Activated CD8-positive, alpha-beta memory T cell treated with anti-CD3 and anti-CD28 coated beads, Interleukin-2, amount 50 U/mL, for 48 hours (primary cell): ENCODE results near the gene IRF4.

Experiments
- DNase-seq: peaks from one replicate; pipeline ENCODE4 v3.0.0-alpha.2; 2020

The IRF4 gene

DNA sequence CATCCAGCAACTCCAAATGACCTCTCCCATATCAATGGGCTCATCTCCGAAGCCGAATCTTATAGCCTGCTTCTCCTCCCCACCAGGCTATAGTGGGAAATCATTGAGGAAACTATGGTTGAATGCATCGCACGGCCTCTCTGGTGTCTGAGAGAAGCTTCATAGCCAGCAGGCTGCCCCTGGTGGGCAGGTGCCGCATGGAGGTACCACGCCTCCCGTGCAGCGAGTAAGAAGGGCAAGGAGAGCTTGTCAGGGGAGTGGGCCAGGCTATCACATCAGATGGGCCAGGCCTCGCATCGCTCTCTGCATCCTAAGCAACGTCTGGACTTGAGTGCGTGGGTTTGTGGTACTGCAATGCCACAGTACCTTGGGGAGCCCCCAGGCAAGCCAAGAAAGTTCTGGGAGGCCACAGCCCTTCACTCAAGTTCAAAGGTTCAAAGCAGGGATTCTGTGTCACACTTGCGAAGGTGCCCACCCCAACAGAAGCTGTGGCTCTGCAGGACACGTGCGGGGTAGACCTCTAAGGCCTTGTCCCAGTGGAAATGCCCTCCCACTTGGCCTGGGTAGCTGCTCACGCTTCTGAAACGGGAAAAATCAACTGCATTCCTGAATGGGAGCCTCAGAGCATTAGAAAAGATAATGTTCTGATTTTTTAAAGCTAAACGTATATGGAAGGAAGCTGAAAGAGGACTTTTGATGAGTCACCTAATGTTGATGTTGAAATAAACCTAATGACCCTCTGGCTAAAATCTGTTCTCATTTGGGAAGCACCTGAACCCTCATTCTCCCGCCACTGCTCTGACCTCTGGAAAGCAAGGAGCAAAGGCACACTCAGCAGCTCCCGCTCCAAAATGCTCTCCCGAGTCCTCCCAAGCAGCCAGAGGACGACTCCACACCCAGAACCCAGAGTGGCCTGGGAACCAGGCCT is 8.4 kb upstream of the IRF4 start:
- DNase-seq: no peak

DNA sequence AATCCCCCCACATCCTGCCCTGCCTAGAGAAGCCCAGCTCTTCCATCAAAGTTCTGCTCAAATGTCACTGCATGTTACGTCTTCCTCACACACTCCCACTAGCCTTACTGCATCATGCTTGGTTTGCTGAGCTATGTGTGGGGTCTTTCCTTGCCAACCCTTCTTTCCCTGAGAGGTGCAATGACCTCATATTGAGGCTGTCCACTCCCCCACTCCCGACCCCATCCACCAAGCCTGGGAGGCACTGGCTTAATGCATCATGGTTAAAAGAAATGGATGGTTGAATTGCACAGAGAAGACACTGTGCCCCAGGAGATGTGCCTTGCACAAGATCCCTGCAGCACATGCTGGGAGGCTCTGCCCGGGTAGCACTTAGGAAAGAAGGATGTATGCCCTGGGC is 7.7 kb upstream of the IRF4 start:
- DNase-seq: no peak

DNA sequence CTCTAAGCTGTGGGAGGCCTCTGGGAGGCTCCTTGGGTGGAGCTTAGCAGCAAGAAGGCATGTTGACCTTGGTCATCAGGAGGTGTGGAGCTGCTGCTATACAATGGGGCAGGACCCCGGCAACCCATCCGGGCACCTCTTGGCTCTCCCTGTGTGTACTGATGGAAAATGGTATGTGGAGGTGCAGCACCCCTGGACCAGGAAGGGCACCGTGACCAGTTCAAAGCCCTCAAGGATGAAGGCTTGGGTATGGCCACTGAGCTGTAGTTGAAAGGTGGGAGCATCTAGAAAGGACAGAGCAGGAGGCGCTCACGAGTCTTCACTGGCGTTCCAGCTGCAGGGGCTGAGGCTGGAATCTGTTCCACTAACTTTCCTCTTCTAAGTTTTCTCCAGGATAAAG is 6.7 kb upstream of the IRF4 start:
- DNase-seq: no peak

DNA sequence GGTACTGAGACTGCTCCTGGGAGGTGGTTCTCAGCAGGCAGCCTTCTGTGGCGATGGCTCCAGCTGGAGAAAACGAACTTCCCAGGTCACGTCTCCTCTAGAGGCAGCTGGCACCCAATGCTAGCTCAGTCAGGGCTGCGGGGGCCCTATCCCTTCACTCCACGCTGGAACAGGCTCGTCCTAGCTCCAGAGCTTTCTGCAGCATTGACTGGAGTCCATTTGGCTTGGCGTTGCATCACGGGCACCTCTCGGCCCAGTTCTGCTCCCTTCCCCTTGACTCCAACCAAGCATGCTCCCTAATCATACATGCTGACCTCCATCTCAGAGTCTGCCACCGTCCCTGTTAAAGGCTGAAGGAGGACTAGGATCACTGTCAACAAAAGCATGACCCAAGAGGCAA is 5.9 kb upstream of the IRF4 start:
- no peak for DNase-seq

DNA sequence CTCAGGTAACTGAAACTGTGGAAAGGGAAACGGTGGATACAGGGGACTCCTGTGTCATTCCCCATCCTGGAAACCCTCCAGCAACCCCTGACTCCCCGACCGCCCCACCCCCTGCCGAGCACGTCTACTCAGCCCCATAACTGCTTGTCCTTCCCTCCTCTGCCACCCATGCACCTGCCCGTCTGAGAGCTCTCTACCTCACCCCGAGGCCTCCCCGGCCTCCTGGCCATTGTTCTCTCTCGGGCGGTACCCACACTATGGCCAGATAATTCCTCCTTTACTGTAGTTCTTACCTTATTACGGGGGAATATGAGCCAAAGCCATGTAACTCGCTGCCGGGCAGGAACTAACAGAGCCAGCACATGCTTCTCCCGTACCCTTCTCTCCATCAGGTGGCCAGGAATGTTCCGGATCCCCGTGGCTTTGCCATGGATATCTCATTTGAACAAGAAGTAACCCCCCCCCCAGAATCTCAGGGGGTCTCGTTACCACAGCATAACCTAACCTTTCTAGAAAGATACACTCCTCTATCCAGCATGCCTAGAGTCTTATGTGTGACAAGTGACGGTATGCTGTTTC is 4.8 kb upstream of the IRF4 start:
- no peak for DNase-seq

DNA sequence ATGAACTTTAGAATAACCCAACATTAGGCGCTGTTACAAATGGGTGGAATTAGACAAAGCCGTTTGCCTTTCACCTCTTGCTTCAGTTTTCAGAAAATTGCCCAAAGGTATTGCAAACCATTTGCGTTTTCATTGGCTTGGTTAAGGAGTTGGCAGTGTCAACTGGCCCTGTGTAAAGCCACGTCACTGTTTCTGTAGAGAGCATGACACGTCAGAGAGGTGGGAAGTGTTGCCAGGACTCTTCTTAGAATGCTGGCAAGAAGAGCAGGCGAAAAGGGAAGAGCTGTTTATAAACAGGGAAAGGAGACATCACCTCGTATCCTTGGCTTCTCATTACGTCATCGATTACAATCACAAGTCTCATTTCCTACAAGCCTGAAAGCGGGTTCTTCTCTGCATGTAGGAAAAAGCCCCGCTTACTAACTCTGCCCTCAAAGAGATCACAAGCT is 4.2 kb upstream of the IRF4 start:
- DNase-seq: no peak

DNA sequence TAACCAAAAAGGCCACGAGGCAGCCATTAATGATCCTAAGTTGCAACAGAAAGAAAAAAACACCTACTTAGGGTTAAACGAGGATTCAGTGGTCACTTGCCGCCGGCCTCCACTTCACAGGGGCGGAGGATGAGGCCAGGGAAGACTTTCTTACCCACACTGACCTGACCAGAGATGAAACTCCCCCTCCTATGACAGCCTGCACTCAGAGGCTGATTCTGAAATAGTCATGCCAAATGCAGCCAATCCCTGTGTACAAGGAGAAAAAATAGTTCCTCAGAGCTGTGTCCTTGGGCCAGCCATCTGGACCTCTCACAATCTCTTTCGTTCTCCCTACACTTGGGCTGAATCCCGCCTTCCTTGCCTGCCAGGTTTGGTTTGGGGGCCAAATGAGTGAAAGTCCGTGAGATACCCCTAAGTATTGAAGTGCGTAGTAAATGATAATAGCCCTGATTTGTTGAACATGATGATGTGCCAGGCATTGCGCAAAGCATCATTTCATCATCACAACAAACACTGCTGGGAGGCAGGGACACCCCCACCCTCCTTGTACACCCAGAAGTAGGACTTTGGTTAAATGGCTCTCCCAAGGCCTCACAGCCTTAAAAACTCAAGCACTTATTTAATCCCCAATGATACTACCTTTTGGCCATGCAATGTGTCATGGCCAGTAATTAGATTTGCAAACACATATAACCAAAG is 3.2 kb upstream of the IRF4 start:
- no peak for DNase-seq

DNA sequence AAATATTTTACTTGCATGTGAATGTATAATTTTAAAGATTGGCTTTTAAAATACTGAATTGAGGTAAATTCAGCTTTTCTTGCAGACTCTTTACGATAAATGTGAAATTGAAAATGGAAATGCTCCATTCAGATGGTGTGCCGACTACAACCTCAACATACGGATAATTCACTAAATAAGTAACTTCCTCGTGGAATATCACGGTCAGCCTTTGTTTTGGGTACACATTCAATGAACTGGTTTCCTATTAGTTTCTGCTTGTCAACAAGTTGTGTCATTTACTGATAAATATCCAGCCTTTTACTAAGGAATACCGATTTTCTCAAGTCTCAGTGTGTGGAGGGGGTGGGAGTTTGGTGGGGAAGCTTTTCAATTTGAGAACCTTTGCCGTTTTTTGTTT is 2.4 kb upstream of the IRF4 start:
- no peak for DNase-seq

DNA sequence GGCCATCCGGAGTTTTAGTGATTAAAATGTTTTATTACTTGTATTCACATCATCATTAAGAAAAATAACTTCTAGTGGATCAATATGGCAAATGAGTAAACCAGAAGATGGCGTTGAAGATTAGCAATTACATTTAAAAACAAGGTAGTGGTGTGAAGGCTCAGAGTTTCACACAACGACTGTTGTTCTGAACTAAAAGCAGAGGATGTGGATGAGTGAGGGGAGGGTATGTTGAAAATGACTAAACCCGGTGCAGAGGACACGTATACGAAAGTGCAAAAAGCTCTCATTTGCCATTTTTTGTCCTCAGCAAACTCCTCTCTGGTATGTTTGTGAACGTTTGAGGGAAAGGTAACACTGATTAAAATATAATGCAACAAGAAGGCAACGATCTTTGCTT is 1.9 kb upstream of the IRF4 start:
- no peak for DNase-seq

DNA sequence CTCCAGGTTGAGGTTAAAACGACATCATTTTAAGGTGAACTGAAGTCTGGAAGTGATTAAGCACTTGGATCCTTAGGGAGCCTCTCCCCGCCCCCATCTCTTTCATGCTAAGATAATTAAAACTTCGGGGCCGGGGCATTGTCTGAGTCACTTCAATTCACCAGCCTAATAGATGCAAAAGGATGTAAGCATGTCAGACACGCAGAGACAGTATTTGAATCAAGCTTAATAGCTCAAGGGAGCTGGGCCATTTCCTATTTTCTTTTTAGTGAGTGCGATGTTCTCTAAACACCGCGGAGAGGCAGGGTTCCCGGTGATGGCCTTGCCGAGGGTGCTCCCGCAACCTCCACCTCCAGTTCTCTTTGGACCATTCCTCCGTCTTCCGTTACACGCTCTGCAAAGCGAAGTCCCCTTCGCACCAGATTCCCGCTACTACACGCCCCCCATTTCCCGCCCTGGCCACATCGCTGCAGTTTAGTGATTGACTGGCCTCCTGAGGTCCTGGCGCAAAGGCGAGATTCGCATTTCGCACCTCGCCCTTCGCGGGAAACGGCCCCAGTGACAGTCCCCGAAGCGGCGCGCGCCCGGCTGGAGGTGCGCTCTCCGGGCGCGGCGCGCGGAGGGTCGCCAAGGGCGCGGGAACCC is 516 bp upstream of the IRF4 start:
- DNase-seq: peak; percentile 82

DNA sequence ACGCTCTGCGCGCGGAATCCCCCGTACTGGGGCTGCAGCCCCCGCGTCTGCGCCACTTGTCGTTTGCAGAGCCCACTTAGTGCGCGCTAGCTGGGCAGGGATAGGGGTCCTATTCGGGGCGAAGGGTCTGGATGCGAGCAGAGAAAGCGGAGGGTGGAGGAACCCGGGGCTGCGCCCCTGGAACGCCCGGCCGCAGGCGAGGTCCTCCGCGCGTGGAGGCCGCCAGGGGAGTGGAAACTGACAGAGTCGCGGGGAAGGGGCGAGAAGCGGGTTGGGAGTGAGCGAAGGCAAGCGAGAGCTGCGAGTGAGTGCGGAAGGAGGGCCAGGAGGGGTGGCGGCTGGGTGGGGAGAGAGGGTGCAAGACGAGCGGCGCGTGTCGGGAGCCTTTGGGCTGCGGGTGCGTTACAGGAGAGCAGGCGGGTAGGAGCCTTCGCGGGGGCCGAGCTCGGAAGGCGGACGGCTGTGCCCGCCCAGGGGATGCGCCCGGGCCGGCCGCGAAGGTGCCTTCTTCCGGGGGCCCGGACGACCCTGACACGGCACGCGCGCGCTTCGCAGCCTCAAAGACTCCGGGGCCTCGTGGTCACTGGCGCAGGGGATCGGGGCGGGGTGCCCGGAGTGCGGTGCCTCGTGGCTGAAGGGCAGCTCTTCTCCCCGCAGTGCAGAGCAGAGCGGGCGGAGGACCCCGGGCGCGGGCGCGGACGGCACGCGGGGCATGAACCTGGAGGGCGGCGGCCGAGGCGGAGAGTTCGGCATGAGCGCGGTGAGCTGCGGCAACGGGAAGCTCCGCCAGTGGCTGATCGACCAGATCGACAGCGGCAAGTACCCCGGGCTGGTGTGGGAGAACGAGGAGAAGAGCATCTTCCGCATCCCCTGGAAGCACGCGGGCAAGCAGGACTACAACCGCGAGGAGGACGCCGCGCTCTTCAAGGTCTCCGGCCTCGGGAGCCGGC is 1.2 kb downstream of the IRF4 start:
- peak; percentile 74 for DNase-seq

DNA sequence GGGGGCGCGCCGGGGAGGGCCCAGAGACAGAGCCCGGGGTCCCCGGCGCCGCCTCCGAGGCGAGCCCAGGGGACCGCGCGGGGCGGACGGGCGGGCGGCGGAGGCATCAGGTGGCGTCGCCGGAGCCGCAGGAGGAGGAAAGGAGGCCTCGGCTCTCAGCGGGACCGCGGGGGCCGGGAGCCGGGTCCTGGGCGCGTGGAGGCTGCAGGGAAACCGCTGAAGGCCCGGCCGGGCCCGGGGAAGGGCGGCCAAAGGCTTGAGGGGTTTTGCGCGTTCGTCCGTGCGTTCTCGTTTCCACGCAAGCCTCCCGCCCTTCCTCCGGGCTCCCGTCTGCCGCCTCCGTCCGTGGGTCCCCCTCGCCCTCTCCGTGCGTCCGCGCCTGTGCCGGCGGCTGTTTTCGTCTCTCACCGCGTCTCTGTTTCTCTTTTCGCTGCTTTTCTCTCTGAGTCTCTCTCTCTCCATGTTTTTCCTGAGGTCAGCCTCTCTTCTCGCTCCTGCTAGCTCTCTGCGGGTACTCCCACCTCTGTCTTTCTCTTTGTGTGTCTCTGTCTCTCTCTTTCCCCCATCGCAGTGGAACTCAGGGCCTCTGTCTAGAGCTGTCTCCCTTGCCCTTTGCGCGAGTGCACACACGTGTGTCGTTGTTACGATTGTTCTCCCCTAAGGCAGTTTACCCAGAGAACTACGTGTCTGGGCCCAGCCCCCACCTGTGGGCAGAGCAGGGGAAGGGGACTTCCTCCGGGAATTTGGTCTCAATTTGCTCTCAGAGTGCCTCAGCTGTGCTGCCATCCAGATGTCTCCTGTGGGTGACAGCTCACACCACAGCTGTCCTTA is 2.1 kb downstream of the IRF4 start:
- peak; percentile 65 for DNase-seq

DNA sequence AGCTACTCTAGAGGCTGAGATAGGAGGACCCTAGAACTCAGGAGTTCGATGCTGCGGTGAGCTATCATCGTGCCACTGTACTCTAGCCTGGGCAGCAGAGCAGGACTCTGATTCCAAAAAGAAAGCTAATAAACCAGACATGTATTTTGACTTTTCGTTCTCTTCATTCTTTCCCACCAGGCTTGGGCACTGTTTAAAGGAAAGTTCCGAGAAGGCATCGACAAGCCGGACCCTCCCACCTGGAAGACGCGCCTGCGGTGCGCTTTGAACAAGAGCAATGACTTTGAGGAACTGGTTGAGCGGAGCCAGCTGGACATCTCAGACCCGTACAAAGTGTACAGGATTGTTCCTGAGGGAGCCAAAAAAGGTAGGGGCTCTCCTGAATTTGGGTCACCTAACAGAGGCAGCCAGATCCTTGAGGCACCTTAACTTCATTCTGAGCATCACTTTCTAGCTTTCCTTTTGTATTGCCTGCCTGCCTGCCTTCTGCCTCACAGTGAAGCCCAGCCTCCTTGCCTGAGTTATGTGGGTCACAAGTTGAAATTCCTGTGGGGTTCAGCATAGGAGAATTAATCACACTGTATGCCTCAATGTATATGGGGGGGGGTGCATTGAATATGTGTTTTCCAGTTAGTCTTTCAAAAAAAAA is 3.2 kb downstream of the IRF4 start:
- DNase-seq: no peak

DNA sequence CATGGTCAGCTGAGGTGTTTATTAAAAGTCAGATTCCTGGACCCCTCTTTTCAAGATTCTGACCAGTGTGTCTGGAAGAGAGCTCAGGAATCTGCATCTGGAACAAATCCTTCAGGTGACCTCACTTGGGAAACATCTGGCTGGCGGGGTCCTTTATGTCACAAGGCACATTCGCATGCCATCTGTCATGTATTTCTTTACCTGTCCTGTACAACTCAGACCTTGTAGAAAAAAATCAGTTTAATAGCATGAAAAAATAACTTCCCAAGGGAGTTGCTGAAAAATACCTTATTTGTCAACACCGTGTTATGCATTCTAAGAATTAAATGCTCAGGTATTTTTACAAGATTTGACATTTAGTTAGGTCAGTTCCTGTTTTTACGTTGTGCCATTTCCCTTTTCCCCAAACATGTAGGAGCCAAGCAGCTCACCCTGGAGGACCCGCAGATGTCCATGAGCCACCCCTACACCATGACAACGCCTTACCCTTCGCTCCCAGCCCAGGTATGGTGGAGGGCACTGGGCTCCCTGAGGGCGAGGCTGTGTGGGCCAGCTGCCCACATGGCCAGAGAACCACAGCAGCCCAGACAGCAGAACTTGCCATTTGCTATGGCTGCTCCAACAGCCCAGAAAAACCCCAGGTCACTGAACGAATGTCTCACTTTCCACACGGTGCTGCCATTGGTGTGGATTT is 4.0 kb downstream of the IRF4 start:
- DNase-seq: peak; percentile 54

DNA sequence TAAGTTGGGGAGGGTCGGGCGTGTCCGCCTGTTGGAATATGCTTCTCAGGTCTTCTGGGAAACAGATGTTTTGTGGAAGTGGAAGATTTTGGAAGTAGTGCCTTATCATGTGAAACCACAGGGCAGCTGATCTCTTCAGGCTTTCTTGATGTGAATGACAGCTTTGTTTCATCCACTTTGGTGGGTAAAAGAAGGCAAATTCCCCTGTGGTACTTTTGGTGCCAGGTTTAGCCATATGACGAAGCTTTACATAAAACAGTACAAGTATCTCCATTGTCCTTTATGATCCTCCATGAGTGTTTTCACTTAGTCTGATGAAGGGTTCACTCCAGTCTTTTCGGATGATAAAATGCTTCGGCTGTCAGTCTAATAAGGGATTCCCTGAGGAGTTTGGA is 4.6 kb downstream of the IRF4 start:
- DNase-seq: no peak

DNA sequence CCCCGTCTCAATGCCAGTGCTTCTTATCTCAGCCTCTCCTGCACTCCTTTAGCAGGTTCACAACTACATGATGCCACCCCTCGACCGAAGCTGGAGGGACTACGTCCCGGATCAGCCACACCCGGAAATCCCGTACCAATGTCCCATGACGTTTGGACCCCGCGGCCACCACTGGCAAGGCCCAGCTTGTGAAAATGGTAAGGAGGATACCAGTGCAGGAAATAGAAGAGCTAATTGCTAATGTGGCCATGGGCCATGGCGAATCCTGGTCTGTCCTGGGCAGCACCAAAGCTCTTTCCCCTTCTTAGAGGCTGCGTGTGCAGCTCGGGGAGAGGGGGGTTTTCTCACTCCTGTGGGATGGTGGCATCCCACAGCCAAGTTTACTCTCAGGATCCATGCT is 5.5 kb downstream of the IRF4 start:
- peak; percentile 53 for DNase-seq

DNA sequence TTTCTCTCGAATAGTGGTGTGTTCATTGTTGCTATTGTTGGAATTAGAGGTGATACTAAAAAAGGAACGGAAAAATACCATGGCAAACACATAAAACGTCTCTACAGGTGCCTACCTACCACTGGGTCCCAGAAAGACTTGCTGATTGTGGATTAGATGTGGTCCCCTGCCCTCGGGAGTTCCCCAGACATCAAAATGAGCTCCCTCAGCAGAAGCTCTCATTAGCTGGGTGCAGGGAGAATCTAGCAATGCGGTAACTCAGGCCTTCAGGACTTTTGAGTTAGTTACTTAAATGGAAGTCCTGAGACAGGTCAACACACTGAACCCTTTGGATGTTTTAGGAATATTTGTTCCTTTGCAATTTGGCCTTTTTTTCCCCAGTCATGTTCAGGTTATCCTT is 6.1 kb downstream of the IRF4 start:
- DNase-seq: peak; percentile 49

DNA sequence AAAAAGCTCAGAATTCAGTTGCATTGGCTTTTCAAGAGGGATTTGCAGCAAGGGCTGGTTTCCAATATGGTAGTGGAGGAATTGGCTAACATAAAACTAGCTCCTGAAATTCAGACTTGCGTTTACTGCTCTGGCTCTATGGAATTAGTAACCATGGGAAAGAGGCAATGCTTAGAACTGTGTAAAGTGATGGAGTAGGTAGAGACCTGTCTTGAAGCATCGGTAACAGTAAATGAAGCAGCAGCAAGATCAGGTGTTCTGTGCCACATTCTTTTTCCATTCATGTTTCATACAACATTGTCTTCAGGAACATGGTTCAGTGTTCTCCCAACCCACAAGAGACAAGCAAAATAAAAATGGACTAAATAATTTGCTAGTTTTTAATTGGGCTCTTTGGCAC is 6.5 kb downstream of the IRF4 start:
- no peak for DNase-seq

DNA sequence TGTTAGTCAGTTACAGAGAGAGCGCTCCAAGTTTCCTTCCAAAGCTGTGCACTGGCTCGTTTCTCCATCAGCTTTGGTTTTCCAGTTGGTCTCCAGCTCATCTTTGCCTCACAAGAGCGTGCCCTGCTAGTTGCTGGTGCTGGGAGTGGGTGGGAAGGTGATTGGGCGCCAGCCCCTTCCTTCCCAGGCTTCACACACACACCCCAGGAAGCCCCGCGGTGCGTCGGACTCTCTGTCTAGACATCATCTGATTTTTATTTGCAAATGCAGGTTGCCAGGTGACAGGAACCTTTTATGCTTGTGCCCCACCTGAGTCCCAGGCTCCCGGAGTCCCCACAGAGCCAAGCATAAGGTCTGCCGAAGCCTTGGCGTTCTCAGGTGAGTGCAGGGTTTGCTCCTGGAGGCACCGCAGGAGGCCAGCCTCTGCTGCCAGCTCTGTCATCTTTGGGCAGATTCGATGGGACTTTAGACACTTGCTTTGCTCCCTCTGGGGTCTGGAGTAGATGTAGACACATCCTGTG is 7.1 kb downstream of the IRF4 start:
- DNase-seq: peak; percentile 58
